EL (cell line): ENCODE results near the gene BAHD1.

Experiments used
- DNase-seq: peaks from one replicate; pipeline ENCODE4 v3.0.0-alpha.2; 2016

BAHD1 gene

DNA sequence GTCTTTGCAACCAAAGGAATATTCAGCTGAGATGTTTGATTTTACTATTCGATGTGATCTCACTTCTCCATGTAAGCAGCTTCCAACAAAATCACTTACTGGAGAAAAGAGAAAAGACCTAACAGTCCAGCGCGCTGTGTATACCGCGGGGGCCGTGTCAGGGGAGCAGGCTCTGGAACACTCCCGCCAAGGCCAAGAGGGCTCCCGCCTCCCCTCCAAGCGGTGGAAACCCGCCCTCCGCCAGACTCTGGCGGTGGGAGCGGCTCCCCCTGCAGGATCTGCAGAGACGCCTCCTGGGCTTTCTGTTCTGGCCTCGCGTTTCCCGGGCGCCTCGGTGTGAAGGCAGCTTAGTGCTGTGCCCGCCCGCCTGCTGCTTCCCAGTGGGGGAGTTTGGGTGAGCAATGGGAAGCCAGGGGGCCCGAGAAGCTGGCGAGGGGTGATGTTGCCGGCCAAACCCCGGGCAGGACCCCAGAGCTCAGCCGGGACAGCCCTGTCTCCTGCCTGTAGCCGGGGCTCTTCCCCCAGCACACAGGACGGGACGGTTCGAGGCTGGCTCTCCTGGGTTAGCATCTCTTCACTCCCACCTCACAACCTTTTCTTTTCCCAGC lies 66.3 kb downstream of the BAHD1 start:
- DNase-seq, result peak; percentile 79

DNA sequence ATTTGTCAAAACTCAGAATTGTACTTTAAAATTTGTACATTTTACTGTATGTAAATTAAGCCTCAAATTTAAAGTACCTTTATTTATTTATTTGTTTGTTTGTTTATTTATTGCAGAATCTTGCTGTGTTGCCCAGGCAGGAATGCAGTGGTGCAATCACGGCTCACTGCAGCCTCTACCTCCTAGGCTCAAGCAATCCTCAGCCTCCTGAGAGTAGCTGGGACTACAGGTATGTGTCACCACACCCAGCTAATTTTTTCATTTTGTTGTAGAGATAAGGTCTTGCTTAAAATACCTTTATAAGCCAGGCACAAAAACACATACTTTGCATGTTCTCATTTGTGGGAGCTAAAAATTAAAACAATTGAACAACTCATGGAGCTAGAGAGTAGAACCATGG lies 67.5 kb downstream of the BAHD1 start:
- no peak for DNase-seq

DNA sequence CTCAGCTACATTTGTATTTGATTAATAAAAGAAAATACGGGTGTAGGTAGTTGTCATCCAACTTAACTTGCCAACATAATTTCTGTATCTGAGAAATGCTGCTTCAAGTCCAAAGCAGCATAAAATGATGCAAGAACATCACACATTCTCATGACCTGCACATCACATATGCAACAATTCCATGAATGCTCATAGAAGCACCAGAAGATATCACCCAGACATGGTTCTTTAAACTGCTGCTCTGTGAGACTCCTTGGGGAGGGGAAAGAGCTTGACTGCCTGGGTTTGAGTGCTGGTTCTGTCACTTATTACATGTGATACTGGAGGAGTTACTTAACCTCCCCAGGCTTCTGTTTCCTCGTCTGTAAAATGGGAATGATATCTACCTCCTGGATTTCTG lies 69.4 kb downstream of the BAHD1 start:
- no peak for DNase-seq

DNA sequence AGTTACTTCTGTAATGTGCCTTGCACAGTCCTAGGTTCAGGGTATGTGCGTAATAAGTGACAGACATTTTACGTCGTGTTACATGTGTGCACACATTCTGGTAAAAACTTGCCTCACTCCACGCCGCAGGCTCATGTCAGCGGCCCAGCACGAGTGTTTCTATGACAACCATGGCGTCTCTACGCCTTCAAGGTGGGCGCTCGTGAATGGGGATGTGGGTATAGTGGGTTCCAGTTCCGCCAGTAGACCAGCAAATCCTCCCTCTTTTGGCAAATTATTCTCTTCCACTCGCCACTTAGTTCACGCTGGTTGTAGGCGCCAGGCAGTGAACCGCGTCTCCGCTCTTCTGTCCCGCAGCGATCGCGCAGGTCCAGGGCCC lies 70.3 kb downstream of the BAHD1 start:
- no peak for DNase-seq

DNA sequence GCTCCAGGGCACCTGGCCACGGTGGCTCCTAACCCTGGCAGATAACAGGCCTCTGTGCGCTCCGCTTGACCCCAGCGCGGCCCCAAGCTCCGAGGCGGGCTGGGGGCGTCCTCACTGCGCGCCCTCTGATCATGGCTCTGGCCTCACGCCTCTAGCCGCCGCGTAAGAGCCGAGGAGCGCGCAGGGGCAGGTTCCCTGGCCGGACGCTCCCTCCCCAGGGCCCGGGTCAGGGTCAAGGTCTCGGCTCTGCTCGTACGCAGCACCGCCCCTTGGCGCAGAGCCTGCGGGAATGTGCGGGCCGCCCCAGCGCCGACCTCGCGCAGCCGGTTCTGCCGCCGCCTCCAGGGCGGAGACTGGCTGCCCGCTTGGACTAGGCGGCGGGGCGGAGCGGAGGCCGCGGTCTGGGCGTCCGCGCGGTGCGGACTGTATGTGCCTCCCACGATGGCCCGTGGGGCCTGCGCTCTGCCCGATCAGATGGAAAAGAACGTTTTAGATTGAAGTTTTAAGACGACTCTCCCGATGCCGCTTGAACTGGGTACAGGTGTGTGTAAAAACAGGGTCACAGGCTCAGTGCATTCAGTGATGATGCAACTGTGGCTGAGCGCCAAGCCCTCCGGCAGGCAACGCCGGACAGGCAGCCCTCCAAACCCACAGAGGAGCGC lies 70.8 kb downstream of the BAHD1 start:
- DNase-seq, result peak; percentile 54

DNA sequence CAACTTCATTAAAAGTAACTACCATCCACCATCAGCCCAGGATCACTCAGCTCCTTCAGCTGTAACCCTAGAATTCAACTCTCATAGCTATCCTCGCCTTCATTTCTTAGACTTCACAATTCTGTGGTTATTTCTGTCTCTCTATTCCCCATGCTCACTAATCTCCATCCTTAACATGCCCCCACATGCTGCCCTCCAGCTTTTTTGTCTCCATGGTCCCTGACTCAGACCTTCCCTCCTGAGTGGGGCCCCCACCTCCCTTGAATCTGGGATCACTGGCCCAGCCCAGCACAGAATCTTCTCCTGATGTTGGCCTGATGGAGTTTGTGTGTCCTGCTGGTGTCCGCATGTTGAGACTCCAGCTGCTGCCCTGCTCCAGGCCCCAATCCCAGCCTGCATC lies 71.7 kb downstream of the BAHD1 start:
- DNase-seq, result no peak

DNA sequence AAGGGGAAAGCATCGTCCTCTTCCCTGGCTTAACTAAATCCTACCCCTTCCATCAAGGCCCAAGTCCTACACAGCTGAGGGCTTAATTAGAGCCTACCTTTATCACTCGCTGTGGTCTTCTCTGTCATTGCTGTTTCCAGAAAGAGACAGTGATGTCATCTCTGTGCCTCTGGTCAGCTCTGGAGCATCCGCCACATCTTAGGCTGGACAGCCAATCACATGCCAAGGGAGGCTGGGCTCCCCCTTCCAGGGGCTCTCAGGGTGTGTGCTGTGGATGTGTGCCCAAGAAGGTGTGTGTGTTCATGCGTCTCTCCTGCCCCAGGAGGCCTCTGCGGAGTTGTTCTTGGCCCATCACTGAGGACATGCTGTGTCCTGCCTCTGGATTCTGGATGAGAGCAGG lies 72.9 kb downstream of the BAHD1 start:
- no peak for DNase-seq

DNA sequence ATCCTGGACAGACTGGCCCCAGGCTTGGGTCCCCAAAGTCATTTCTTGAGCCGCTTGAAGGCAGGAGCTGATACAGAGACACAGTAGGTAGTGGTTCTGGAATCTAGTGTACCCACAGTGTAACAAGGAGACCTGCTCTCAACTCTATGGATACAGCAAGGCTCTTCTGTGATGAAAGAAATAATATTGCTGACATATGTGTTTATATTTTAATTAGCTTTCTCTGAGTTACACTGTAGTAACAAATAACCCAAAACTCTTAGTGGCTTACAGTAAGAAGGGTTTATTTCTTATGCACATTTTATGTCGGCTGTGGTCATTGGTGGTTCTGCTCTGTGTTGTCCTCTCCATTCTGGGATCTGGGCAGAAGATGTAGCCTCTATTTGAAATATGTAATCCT lies 75.6 kb downstream of the BAHD1 start:
- no peak for DNase-seq
